Ureter (tissue), 1 donor: Measurements from ENCODE around the gene PPIL4. TPM values are rescaled to one million over a fixed set of nuclear protein-coding genes. Genes with fewer than 3 reads are reported as not detected.

ENCODE experiments used
- DNase-seq: peaks from one replicate; pipeline ENCODE4 v3.0.0-alpha.2; 2020; ENCODE audit warnings: low spot score
- total RNA-seq: library from RNA; stranded (reverse); gene quantifications from one replicate; pipeline ENCODE4 v1.2.4, GENCODE V29; 2023
- donor health status: DM: yes; HTN: yes; CAD: no.

The PPIL4 gene, protein sequence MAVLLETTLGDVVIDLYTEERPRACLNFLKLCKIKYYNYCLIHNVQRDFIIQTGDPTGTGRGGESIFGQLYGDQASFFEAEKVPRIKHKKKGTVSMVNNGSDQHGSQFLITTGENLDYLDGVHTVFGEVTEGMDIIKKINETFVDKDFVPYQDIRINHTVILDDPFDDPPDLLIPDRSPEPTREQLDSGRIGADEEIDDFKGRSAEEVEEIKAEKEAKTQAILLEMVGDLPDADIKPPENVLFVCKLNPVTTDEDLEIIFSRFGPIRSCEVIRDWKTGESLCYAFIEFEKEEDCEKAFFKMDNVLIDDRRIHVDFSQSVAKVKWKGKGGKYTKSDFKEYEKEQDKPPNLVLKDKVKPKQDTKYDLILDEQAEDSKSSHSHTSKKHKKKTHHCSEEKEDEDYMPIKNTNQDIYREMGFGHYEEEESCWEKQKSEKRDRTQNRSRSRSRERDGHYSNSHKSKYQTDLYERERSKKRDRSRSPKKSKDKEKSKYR
- 34.2 TPM for total RNA-seq

DNA sequence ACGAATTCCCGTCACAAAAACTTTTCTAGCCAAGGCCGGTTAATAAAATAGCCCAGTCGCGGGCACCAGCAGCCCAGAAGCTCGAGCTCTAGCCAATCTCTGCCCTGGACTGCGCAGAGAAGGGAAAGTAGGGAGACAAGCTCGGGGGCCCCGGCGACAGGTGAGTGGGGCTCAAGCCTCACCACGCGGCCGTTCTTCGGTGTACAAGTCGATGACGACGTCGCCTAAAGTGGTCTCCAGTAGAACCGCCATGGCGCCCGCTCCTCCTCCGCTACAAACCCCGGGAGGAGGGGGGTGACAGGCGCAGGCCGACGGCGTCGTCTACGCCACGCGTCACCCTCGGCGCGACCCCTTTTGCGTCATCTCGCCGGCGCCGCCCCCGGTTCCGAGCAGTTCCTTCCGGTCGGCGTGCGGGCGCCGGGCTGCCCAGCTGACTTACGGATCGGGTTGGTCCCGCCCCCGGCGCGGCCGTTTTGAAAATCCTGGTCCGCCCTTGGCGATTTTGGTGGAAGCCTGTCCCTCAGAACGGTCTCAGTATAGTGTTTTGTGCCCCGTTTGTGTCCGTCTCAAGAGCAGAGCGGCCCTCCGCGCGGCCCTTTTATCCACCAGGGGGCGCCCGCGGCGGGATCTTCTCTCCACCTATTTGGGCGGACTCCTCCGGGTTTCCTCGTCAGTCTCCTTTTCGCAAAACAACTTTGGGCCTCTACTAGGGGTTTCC, at the start of gene PPIL4:
PPIL4 (minus strand) TSS at position 290 of the 718 bp plus-strand sequence; CDS start at position 252, 38 bp downstream.
- peak; percentile 97 for DNase-seq

DNA sequence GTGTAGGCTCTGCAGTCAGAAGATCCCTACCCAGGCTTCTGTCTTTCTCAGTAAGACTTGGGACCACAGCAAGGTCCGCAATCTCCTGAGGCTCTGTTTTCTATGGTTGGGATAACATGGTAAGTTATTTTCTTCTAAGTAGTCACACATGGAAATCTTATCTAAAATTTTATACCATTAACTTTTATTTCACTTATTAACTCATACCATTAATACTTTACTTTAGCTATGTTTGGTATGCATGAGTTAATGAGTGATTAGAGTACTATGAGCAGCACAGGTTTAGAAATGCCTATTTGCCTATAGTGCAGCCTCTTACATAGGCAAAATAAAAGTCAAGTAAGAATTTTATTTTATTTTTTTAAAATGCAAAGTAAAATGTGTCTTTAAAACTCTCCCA, 47.6 kb upstream of the PPIL4 start:
- no peak for DNase-seq

DNA sequence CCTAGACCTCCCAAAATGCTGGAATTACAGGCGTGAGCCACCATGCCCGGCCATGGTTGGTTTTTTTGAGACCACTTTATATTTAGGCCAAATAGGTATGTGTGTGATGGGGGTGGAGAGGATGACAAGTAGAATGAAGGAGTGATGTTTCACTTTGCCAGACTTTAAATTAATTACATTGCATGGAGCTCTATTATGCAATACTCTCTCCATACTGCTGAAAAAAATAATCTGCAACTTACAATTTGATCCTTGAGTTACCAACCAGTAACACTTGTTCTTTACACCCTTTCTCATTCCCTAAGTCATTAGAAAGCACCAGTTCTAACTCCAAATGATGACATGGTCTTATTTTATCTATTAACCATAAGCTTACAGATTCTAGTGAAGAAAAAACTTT, 47.1 kb upstream of the PPIL4 start:
- DNase-seq: no peak

DNA sequence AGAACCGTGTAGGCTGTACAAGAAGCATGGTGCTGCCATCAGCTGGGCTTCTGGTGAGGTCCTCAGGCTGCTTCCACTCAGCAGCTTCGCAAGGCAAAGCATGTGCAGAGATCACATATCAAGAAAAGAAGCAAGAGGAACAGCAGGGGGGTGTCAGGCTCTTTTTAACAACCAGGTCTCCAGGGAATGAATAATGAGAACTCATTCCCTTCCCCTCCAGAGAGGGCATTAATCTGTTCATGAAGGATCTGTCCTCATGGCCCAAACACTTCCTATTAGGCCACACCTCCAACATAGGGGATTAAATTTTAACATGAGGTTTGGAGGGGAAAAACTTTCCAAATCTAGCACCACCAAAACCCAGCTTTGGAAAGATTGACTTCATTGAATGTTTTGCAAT, 40.3 kb upstream of the PPIL4 start:
- DNase-seq: no peak

DNA sequence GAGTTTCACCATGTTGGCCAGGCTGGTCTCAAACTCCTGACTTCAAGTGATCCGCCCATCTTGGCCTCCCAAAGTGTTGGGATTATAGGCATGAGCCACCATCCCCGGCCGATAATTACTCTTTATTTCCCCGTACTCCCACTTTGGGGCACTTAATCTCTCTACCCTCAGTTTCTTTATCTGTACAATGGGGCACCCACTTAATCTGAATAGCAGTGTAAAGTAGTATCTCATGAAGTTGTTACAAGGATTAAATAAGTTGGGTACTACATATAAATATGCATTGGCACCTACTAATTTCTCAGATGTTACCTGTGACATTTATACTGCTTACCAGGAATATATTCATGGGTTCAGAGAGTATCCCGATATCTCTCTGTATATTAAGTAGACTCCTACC, 35.5 kb upstream of the PPIL4 start:
- DNase-seq: no peak

DNA sequence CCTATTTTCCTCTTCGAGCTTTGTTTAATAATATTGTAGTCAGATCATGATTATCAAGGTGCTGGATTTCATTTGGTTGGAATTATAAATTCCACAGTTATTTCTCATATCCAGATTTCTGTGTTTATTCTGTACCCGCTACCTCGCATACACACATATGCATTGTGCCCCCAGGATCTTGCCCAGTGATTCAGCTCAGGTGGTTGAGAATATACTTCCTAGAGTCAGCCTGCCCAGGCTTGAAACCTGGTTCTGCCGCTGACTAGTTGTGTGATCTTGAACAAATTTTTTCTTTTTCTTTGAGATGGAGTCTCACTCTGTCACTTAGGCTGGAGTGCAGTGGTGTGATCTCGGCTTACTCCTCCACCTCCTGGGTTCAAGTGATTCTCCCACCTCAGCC, 35.0 kb upstream of the PPIL4 start:
- DNase-seq: no peak

DNA sequence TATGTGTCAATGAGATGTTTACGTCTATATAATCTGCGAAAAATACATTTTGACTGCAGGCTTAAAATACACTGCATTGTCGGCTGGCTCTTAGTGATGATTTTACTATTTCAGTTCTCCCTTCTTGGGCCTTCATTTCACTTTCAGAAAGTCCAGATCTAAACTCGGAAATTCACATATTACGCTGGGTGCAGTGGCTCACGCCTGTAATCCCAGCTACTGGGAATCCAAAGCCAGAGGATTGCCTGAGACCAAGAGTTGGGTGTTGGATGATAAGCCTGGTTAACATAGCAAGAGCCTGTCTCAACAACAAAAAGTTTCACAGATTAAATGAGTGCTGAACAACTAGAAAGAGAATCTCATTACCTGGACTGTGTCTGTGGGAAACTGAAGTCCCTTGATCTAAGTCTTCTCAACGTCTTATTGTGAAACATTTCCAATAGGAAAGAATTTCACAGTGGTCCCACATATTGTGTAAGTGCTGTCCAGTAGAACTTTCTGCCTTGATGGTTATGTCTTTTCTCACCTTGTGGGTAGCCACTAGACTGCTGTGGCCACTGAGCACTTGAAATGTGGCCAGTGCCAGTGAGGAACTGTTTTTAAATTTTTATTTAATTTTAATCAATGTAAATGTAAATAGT, 22.2 kb upstream of the PPIL4 start:
- no peak for DNase-seq

DNA sequence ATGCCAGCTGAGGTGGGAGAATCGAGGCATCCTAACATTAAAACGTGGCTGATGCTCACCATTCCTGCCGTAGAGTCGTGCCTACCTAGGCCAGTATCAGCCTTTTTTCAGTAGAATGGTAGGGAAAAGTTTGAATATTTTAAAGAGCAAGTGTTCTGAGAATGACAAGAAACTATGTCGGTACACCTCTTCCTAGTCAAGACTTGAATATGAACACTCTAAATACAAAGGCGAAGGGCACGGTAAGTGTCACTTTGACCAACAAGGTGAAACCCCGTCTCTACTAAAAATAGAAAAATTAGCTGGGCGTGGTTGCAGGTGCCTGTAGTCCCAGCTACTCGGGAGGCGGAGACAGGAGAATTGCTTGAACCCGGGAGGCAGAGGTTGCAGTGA, 21.3 kb upstream of the PPIL4 start:
- DNase-seq: no peak

DNA sequence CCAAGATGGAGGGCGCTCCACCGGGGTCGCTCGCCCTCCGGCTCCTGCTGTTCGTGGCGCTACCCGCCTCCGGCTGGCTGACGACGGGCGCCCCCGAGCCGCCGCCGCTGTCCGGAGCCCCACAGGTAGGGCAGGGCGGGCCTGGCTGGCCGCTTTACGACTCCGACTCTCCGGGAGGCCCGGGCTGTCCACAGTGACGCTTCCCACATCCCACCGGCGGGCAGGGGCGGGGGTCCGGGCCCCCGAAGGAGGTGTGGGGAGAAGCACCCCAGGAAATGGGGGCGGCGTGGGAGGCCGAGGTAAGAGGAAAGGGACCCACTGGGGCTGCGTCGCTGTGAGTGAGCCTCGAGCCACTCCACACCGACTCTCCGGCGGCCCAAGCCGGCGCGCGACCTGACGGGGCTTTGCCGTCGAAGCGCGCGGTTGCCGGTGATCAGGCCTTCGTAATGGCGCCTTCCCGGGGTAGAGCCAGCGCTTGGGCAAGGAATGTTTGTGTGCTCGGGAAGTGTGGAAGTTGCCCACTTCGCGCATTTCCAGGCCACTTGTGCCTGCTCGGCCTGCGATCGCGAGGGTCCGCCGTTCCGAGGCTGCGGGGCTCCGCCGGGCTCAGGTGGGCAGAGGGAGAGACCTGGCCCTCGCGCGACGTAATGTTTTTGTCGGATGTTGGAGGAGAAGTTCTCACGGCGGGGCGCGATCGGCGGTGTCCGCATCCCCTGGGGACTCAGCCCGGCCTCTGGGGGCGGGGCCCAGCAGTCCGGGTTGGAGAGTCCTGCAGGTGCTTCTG, 20.8 kb upstream of the PPIL4 start:
- peak; percentile 62 for DNase-seq

DNA sequence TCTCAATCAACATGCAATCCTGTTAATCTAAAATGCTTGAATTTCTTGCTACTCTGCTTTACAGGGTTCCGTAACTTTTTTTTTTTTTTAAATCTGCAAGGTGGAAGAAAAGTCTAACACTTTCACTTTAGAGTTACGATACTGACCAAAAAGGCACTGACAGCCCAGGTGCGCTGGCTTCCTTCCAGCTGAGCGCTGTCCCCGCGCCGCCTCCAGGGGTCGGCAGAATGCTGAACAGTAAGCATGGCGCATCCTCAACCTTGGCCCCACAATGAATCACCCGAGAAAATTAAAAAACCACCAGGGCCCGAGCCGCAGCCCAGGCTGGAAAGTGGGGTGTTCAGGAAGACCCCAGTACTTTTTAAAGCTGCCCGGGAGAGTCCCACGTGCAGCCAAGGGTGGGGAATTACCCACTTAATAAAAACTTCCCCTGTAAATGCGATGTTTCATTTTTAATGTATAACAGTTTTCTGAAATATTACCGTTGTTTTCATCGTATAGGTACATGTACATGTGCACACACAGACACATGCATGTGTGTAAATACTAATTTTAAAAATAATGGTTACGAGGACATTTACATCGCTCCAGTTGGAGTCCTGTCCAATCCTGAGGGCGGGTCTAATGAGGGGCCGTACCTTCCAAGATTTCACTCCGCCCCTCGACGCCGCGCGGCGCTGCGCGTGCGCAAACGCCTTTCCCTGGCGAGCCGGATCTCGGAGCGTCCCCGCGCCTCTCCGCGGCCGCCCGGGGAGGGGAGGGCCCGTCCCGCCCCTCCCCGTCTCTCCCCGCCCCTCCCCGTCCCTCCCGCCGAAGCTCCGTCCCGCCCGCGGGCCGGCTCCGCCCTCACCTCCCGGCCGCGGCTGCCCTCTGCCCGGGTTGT, 19.9 kb upstream of the PPIL4 start, which contains the start of gene GINM1:
GINM1 (plus strand) TSS at position 849 of the 883 bp plus-strand sequence. CDS start 40 bp downstream, outside the sequence.
- DNase-seq: peak; percentile 97

DNA sequence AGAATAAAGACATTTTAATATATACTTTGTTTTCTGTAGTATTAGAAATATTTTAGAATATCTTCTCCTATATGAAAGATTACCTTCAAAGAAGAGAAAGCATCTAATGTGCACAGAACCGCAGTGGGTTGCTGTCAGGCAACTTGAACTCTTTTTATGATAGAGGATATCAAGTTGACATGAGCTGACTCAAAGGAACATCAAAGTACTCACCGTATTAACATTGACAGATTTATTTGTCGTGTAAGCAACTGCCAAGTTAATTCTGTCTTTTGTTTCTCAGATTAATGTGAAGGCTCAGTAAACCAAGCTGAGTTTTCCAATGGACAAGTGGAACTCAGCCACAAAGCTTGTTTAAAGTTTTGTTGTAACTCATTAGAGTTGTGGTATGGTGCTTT, 18.1 kb upstream of the PPIL4 start:
- DNase-seq: no peak

DNA sequence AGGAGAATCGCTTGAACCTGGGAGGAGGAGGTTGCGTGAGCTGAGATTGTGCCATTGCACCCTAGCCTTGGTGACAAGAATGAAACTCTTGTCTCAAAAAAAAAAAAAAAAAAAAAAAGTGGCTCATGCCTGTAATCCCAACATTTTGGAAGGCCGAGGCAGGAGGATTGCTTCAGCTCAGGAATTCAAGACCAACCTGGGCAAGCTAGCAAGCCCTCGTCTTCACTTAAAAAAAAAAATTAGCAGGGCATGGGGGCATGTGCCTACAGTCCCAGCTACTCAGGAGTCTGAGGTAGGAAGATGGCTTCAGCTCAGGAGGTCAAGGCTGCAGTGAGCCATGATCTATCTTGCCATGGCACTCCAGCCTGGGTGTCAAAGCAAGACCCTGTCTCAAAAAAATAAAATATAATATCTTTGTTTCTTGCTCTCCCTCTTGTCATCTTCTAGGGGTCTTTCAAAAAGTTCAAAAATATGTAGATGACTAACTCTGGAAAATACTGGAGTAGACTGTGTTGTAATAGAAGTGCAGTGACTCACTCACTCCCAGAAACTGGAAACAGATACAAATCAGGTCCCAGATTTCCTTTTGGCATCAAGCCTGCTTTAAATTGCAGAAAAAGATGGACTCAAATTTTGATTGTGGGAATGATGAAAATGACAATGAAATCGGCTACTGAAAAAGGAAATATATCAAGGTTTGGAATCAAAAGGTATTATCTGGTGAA, 17.5 kb upstream of the PPIL4 start:
- DNase-seq: no peak

DNA sequence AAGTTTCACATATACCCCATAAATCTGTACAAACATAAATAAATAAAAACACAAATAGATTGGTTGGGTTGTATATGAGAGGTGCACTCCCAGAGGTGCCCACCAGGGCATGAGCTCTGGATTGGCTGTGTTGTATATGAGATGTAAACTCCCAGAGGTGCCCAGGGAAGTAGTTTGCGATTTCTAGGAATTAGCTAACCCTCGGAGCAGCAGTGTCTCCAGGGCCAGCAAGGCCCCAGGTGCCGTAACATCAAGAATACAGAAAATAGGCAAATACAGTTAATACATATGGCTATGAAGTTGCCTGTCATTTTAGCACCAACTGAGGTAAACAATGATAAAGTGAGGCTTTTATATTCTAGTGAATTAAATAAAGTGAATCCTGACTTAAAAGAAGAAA, 14.9 kb upstream of the PPIL4 start:
- no peak for DNase-seq

DNA sequence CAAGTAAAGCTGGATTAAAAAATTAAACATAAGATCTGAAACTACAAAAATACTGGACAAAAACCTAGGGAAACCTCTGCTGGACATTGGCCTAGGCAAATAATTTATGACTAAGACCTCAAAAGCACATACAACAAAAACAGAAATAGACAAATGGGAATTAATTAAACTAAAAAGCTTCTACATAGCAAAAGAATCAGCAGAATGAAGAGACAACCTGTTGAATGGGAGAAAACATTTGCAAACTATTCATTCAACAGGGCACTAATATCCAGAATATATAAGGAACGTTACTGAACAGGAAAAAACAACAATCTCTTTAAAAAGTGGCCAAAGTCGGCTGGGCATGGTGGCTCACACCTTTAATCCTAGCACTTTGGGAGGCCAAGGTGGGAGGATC, 13.5 kb upstream of the PPIL4 start:
- no peak for DNase-seq

DNA sequence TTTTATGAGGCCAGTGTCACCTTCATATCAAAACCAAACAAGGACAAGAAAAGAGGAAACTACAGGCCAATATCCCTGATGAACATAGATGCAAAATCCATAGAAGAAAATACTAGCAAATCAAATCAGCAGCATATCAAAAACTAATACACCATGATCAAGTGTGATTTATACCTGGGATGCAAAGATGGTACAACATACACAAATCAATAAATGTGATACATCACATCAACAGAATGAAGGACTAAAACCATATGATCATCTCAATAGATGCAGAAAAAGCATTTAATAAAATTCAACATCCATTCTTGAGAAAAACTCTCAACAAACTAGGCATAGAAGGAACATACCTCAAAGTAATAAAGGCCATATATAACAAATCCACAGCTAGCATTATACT, 12.2 kb upstream of the PPIL4 start:
- DNase-seq: no peak

DNA sequence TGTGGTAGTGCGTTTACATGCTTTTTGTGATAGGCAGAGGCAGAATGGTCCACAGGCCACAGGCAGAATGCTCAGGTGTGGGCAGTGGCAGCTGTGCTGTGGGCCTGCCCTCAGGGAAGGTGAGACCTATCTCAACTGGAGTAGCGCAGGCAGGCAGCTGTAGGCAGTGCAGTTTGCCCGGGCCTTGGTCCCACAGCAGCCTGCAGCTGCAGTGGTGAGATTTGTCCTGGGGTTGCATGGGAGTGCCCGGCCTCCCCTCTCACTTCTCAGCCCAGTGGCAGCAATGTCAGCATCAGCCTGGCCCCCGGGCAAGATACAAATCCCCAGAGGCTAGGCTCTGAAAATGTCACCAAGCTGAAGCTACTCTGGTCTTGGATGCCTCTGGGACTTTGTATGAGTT, 6.1 kb upstream of the PPIL4 start:
- no peak for DNase-seq

DNA sequence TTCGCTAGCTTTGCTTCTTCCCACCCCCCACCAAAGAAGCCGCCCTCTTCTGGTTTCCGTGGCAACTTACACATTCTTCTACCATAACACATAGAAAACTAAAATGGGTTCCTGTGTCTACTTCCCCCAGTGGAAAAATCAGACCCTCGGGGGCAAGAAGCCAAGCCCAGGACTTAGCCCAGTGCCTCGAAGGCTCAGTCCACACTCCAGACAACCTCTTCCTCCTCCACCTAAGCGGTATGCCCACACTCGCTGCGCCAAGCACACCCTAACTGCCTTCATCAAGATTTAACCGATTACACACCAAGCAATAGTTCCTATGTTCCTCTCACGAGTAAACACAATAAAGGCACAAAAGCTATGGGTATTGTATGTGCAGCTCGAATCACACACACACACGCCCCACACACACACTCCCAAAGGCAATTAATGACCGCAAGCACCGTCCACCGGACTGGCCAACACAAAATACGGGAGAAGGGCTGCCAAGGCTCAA, 537 bp downstream of the PPIL4 start:
- DNase-seq: peak; percentile 56

DNA sequence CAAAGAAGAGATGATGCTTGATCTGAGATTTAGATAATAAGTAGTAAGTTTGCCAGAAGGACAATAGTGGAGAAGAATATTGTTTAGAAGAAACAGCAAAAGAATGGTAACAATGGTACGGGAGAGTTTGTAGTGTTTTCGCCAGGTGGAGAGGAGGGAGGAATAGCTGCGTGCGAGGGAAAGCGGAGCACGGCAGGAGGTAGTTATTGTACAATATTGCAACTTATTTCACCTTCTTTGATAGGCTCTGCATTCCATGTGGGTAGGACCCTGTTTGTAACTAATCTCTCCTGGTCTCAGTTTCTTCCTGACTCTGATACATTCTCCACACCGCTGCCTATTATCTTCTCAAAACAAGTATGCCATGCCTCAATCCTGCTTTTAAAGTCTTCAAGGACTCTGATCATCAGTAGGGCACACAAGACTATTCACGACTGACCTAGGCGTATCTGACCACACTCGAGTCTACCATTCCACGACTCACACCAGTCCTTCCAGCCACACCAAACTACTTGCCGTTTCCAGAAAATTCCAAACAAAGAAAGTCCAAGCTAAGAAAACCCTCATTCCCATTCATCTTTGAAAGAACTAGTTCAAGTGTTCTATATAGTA, 1.1 kb downstream of the PPIL4 start:
- no peak for DNase-seq

DNA sequence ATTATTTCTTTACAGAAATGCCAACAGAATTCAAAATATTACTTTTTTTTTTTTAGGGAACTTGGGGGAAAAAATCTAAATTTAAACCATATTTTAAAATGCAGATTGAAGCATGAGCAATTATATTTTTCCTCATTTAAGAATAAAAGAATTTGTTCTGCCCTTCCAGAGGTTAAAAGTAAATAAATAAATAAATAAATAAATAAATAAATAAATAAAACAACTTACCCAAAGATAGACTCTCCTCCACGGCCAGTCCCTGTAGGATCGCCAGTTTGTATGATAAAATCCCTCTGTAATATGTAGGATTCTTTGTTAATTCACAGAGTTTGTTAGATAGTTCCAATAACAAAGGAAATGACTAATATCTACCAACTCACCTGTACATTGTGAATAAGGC, 4.7 kb downstream of the PPIL4 start:
- no peak for DNase-seq
